ENCODE measurements around the gene SEPSECS.

Gene SEPSECS

GRCh38 chr4:25157081-25157480 is 3.2 kb downstream of the SEPSECS start:
- H3K4me3 ChIP-seq: no peak overlapping the region
- no peak for DNase-seq (ENCODE audit: low spot score)
- TF ChIP-seq CTCF (IDR thresholded peaks at IDR 0.05): no peak
- no peak overlapping the region for H3K27ac ChIP-seq

- TF ChIP-seq CTCF (IDR thresholded peaks at IDR 0.05): no peak
- DNase-seq (ENCODE audit: low spot score): no peak
- Histone ChIP-seq H3K27ac (no peak overlapping the region), H3K4me3 (no peak overlapping the region)
Observed at GRCh38 chr4:25155947-25156346, 4.3 kb downstream of the SEPSECS start.

- H3K27ac ChIP-seq: no peak overlapping the region
- H3K4me3 ChIP-seq: no peak overlapping the region
- no peak for DNase-seq (ENCODE audit: low spot score)
- no peak for TF ChIP-seq CTCF (IDR thresholded peaks at IDR 0.05)
Observed at GRCh38 chr4:25154594-25155265, 5.5 kb downstream of the SEPSECS start.

DNA sequence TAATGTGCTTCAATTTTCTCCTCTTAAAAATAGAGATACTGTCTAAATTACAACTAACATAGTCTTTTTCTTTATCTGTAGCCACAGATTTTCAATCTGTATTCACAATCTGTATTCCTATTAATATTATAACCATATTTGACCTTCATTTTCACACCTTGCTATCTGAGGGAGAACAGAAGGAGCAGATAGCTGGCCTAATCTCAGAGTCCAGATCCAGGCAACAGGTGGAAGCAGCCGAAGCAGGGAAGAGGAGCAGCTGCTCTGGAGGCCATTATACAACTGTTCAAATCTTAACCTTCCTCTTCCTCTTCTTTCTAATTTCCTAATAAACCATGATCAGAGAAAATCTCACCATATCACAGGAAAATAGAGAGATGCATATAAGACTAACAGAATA is 14.2 kb downstream of the SEPSECS start:
- DNase-seq (ENCODE audit: low spot score): no peak
- TF ChIP-seq CTCF (IDR thresholded peaks at IDR 0.05): no peak
- H3K4me3 ChIP-seq: no peak overlapping the region
- H3K27ac ChIP-seq: no peak overlapping the region

DNA sequence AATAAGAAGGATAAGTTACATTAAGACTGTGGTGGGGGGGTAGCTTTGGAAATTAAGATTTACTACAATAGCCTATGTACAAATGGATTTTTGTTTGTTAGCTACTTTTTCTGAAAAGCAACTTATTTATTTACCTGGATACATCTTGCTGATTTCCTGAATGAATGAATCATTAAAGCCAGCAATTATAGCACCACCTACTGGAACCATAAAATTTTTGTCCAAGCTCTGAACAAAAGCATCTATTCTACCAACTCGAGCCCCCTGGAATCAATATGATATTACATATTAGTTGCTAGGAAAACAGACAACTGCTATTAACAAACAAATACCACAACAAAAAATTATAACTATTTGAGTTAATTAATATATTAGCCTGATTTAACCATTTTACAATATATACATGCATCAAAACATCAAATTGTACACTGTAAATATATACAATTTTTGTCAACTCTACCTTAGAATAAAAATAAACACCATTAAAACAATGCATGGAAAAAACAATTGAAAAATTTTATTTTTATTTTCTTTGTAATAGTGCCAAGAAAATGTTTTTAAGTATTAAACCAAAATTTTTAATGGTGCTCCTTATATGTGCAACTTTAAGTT is 15.3 kb downstream of the SEPSECS start:
- TF ChIP-seq CTCF (IDR thresholded peaks at IDR 0.05): no peak
- DNase-seq (ENCODE audit: low spot score): no peak
- H3K27ac ChIP-seq: no peak overlapping the region
- H3K4me3 ChIP-seq: no peak overlapping the region

DNA sequence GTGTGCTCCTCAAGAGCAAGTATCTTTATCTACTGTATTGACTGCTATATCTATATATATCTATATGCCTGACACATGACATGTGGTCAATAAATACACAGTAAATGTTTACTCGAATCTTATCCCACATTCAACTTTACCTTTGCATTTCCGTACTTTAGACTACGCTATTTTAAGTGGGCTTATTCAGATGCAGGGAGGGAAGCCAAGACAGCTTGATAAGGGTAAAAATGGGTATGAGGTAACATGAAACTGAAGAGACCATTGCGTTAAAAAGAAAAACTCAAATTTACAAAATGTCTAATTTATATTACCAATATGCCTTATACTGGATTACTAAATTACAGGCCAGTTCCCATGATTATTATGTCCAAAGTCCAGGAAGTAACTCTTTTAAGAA is 17.8 kb downstream of the SEPSECS start:
- TF ChIP-seq CTCF (IDR thresholded peaks at IDR 0.05): no peak
- H3K4me3 ChIP-seq: no peak overlapping the region
- no peak for DNase-seq (ENCODE audit: low spot score)
- no peak overlapping the region for H3K27ac ChIP-seq

- H3K27ac ChIP-seq: no peak overlapping the region
- TF ChIP-seq CTCF (IDR thresholded peaks at IDR 0.05): no peak
- no peak for DNase-seq (ENCODE audit: low spot score)
Observed at GRCh38 chr4:25141592-25141991, 18.7 kb downstream of the SEPSECS start.

More at GRCh38 chr4:25141592-25141991, 18.7 kb downstream of the SEPSECS start:
- no peak overlapping the region for H3K4me3 ChIP-seq
